Ishikawa (cell line): ENCODE results near the gene RAD54L2.
A peak's percentile ranks its signal among the peaks of the same experiment; 100 is the strongest.

Experiments used
- CEBPB ChIP-seq: IDR thresholded peaks from 2 replicates; pipeline ENCODE4 v1.6.1; 2012
- CREB1 ChIP-seq: IDR thresholded peaks from 2 replicates; pipeline ENCODE4 v1.6.1; 2012; ENCODE audit warnings: low read depth
- EGR1 ChIP-seq: IDR thresholded peaks from 2 replicates; pipeline ENCODE4 v1.6.1; 2012
- EP300 ChIP-seq: IDR thresholded peaks from 2 replicates; pipeline ENCODE4 v1.6.1; 2012; ENCODE audit warnings: borderline replicate concordance
- FOXM1 ChIP-seq: IDR thresholded peaks from 2 replicates; pipeline ENCODE4 v1.6.1; 2012; ENCODE audit warnings: low read depth, borderline replicate concordance
- MAX ChIP-seq: IDR thresholded peaks from 2 replicates; pipeline ENCODE4 v1.6.1; 2012
- NFIC ChIP-seq: IDR thresholded peaks from 2 replicates; pipeline ENCODE4 v1.6.1; 2012
- RAD21 ChIP-seq: IDR thresholded peaks from 2 replicates; pipeline ENCODE4 v1.6.1; 2012; ENCODE audit warnings: low read depth
- REST ChIP-seq: IDR thresholded peaks from 2 replicates; pipeline ENCODE4 v1.6.1; 2012; ENCODE audit warnings: low read depth, mild to moderate bottlenecking
- TAF1 ChIP-seq: IDR thresholded peaks from 2 replicates; pipeline ENCODE4 v1.6.1; 2012; ENCODE audit warnings: low read depth, mild to moderate bottlenecking
- TCF12 ChIP-seq: IDR thresholded peaks from 2 replicates; pipeline ENCODE4 v1.6.1; 2012; ENCODE audit warnings: low read depth
- TEAD4 ChIP-seq: IDR thresholded peaks from 2 replicates; pipeline ENCODE4 v1.6.1; 2012
- USF1 ChIP-seq: IDR thresholded peaks from 2 replicates; pipeline ENCODE4 v1.6.1; 2012
- YY1 ChIP-seq: IDR thresholded peaks from 2 replicates; pipeline ENCODE4 v1.6.1; 2012; ENCODE audit warnings: low read depth
- ZBTB7A ChIP-seq: IDR thresholded peaks from 2 replicates; pipeline ENCODE4 v1.6.1; 2012; ENCODE audit warnings: low read depth

Gene RAD54L2

GRCh38 chr3:51501833-51502561 is 36.5 kb upstream of the RAD54L2 start:
- TF ChIP-seq RAD21 (peak; percentile 97), EP300 (no peak), TCF12 (no peak), FOXM1 (no peak), MAX (no peak)

GRCh38 chr3:51502562-51502910 is 36.0 kb upstream of the RAD54L2 start:
- TF ChIP-seq FOXM1 (no peak), TCF12 (no peak), ZBTB7A (no peak), EP300 (no peak), TEAD4 (no peak), NFIC (no peak), MAX (no peak), REST (no peak)

- no peak for TF ChIP-seq TAF1
- TF ChIP-seq RAD21, result no peak
- TF ChIP-seq CEBPB, result no peak
- TF ChIP-seq YY1, result no peak
- TF ChIP-seq EGR1, result no peak
- no peak for TF ChIP-seq FOXM1
- TF ChIP-seq REST, result no peak
- no peak for TF ChIP-seq TCF12
- no peak for TF ChIP-seq TEAD4
- TF ChIP-seq EP300, result no peak
- TF ChIP-seq CREB1, result no peak
Observed at GRCh38 chr3:51503007-51503406, 35.5 kb upstream of the RAD54L2 start.

GRCh38 chr3:51508255-51508654 is 30.3 kb upstream of the RAD54L2 start:
- TF ChIP-seq EP300, result no peak
- no peak for TF ChIP-seq RAD21
- no peak for TF ChIP-seq ZBTB7A
- TF ChIP-seq FOXM1, result no peak
- no peak for TF ChIP-seq REST
- no peak for TF ChIP-seq CREB1

- TF ChIP-seq NFIC, result no peak
- no peak for TF ChIP-seq CREB1
- no peak for TF ChIP-seq REST
- TF ChIP-seq USF1, result no peak
- no peak for TF ChIP-seq MAX
- no peak for TF ChIP-seq RAD21
- TF ChIP-seq YY1, result no peak
- TF ChIP-seq FOXM1, result no peak
- no peak for TF ChIP-seq TEAD4
- TF ChIP-seq EGR1, result no peak
- no peak for TF ChIP-seq ZBTB7A
- no peak for TF ChIP-seq CEBPB
- no peak for TF ChIP-seq EP300
- TF ChIP-seq TCF12, result no peak
- TF ChIP-seq TAF1, result no peak
Observed at GRCh38 chr3:51510996-51511395, 27.5 kb upstream of the RAD54L2 start.
